ENCODE data around the gene CFAP61. TPM values are rescaled to one million over a fixed set of nuclear protein-coding genes. Genes with fewer than 3 reads are reported as not detected.
"Not testable (repeated sequence)": the region's sequence is repeated elsewhere in the genome, so short reads cannot be mapped to it uniquely, and the experiment has no call there.

Gene CFAP61
- polyA plus RNA-seq, 3 donors: 3.3 to 4.9 (median 4.3) TPM

DNA sequence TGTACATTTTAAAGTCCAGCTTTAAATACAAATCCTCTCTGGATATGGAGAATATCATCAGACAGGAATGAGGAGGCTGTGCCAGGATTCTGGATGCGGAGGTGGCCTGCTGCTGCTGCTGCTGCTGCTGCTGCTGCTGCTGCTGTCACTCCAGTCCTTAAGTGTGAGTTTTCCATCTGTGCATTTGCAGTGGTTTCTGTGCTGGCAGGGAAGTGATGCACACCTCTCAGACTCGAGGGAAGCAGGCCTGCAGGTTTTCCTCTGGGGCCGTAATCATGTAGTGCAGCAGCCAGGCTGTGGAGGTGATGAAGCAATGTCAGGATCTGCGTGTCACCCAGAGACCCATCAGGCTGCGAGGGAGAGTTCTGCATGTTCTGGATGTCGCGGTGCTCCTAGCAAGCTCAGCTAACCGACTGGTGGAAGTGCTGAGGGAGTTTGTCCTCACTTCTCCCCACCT lies 32.0 kb downstream of the CFAP61 start:
- DNase-seq (ENCODE audit: extremely low read depth in 1 of 11, low read depth in 9 of 11, low spot score in 4 of 11): no peak

DNA sequence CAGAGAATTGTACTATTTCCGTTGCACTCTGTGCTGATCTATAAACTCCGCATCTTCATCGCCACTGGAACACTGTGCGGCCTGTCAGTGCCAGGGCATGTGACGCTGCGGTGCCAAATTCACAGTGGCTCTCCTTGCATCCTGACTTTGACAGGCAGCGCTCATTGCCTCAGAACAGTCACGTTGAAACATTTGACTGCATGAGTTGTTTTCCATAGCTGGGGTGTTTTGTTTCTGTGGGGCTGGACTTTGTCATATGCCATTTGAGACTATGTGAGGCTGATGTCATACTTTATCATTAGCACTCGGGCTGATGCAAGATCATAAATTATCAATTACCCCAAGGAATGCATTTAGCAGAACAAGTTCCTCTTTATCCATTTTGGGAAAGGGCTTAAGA lies 32.7 kb downstream of the CFAP61 start:
- no peak for DNase-seq (ENCODE audit: extremely low read depth in 1 of 11, low read depth in 9 of 11, low spot score in 4 of 11)

DNA sequence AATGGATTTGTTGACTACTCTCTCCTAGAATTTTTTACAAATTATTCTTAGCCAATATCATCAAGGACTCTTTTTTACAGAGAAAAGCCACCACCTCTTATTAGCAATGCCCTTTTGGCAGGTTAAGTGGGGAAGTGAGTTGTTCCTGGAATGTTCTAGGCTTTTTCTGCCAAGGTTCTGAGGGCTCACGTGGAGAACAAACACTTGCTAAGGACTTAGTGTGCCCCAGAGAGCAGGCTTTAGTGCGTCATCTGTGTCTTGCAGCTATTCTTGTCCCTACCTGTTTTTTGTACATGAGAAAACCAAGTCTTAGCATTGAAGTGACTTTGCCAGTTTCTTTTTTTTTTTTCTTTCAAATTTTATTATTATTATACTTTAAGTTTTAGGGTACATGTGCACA lies 33.5 kb downstream of the CFAP61 start:
- DNase-seq (ENCODE audit: extremely low read depth in 1 of 11, low read depth in 9 of 11, low spot score in 4 of 11): no peak

DNA sequence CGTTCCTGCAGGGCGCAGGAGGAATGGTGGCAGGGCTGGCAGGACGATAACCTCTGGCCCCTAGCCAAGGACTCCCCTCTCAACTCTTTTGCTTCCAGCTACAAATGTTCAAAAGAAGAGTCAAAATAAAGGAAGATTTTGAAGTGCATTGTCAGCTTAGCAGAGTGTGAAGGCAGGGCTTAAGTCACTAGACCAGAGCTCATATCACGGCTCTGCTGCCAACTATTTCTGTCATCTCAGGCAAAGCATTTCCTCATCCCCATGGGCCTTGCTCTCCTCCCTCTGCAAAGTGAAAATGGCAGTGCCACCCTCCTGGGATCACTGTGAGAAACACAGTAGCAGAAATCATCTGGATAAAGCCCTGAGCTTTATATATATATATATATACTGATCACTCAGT lies 36.7 kb downstream of the CFAP61 start:
- no peak for DNase-seq (ENCODE audit: extremely low read depth in 1 of 11, low read depth in 9 of 11, low spot score in 4 of 11)

DNA sequence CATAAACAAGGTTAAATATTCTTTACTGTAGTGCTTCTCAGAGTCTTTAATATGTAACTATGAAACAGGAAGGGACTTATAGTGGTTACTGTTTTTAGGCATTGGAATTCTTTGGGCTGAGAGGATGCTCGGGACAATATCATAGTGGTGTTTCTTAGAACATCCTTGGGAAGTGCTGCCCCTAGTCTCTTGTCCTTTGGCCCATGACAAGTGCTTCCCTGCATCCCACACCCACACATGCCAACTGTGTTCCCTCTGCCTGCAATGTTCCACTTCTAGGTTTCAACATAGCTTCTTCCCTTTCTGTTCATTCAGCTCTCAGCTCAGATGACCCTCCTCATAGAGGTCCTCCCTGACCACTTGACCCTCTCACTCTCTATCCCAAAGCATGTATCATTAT lies 37.6 kb downstream of the CFAP61 start:
- no peak for DNase-seq (ENCODE audit: extremely low read depth in 1 of 11, low read depth in 9 of 11, low spot score in 4 of 11)

DNA sequence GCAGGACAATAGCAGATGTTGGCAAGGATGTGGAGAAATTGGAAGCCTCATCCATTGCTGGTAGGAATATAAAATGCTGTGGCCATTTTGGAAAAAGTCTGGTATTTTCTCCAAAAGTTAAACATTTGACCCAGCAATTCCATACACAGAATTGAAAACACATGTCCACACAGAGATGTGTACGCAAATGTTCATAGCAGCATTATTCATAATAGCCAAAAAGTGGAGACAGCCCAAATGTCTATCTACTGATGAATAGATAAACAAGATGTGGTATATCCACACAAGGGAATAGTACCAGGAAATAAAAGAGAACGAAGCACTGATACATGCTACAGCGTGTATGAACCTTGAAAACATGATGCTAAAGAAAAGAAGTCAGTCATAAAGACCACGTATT lies 40.5 kb downstream of the CFAP61 start:
- DNase-seq (ENCODE audit: extremely low read depth in 1 of 11, low read depth in 9 of 11, low spot score in 4 of 11): no peak

DNA sequence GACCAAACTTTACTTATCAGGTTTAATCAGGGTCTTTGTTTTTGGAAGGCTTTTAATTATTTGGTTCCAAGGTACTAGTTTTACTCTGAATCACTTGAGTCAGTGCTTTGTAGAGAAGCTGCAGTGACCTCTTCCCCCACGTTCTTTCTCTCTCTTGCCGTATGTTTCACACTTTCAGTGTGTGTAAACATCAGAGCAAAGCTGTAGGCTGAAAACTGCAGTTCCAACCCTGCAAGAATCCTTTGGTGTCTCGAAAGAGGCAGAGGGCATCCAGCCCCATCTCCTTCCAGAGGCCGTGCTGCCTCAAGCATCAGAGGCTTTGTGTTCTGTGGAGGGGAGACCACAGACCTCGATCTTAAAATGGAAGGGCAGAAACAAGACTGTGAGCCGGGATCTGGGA lies 42.1 kb downstream of the CFAP61 start:
- DNase-seq (ENCODE audit: extremely low read depth in 1 of 11, low read depth in 9 of 11, low spot score in 4 of 11): no peak

DNA sequence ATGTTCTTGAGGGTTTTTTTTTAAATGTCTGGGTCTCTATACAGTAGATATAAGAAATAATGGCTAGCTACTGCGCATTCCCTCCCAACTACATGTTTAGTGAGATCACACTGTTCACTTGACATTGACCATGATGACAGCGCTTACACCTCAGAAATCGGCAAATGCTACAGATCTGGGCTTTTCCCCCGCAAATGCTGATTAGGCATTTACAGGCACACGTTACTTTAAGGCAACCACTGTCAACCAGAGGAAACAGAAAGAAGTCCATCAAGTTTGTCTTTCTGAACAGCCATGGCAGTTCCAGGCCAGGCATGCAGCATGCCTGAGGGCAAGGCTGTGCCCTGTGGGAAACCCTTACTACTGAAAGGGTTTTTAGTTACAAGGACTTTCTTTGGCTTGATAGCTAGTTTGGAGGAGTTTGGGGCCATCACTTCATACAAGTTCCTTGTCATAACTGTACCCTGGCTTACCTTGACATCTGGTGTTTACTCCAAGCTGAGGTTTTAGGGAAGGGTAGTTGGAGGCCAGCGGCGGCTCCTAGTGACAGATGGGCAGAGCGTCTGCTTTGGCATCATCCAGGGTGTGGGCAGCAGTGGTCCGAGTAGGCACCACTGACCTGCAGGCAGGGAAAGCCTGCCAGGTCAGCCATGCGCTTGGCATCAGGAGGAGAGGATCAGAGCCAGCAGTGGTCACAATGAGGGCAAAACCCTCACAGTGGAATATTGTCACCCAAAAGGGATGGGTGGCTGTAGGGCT lies 43.0 kb downstream of the CFAP61 start:
- no peak for DNase-seq (ENCODE audit: extremely low read depth in 1 of 11, low read depth in 9 of 11, low spot score in 4 of 11)

DNA sequence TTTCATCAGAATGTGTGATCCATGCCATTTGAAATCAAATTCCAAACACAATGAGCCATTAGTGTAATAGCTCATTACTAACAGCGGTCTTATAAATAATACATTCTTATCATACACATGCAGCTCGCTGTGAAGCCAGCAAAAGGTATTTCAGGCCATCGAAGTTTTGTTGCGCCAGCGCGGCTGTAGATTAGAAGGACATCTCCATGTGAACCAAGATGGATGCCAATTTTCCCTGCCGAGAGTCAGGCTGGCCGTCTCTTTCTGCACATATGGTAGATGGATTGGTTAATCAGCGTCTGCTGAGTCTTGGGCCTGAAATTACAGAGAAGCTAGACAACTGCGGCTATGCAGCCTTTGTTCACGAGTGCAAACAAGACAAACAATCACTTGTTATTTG lies 44.1 kb downstream of the CFAP61 start:
- DNase-seq (ENCODE audit: extremely low read depth in 1 of 11, low read depth in 9 of 11, low spot score in 4 of 11): no peak

DNA sequence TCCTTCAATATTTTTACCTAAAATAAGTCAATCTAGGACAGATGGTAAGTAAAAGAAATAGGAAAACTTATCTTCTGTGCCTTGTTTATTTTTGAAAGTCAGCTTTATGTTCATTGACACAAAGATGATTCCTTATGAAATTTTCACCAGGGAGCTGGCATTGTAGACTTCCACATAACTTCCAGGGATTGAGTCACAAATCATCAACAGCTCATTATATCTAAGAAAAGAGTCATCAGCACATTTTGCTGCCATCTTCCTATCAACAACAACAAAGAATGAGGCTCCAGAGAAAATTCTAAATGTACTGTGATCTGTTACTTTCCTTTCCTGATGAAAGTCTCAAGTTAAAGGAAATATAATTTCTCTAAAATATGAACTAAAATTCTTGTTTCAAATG lies 48.5 kb downstream of the CFAP61 start:
- DNase-seq (ENCODE audit: extremely low read depth in 1 of 11, low read depth in 9 of 11, low spot score in 4 of 11): no peak

DNA sequence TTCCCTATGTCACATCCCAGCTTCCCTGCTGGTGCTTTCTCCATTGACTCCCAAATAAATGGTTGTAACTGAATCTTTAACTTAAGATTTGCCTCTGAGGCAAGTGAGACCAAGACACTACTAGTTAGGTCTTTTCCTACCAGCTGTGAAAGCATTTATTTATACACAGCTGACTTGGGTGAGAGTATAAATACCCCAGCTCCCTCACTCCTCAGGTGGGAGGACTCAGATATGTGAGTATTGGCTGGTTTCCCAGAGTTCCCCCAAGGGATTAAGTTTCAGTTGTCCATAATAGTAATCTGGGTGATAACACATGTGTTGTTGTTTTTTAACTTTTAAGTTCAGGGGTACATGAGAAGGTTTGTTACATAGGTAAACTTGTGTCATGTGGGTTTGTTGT lies 49.8 kb downstream of the CFAP61 start:
- no peak for DNase-seq (ENCODE audit: extremely low read depth in 1 of 11, low read depth in 9 of 11, low spot score in 4 of 11)

DNA sequence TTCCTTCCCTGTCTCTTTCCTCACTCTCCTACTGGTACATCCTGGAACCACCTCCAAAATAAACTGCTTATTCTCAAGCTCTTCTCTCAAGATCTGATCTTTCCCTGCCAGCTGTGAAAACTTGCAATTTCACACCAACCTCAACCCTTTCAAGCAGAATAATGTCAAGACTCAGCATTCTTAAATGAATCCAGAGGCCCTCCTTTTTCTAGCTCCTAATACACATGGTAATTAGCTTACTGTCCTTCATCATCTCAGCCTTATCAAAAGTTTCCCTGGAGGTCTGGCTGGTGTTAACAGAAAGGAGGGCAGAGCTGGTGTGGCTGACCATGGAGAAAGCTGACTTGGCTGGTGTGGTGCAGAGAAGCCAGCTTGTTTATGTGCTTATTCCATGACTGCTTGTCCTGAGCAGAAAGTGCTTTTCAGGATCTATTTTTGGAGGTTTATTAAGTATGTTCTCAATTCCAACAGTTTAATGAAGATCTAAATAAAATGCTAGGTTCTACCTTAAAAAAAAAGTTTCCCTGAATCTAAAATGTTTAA lies 50.5 kb downstream of the CFAP61 start:
- no peak for DNase-seq (ENCODE audit: extremely low read depth in 1 of 11, low read depth in 9 of 11, low spot score in 4 of 11)

DNA sequence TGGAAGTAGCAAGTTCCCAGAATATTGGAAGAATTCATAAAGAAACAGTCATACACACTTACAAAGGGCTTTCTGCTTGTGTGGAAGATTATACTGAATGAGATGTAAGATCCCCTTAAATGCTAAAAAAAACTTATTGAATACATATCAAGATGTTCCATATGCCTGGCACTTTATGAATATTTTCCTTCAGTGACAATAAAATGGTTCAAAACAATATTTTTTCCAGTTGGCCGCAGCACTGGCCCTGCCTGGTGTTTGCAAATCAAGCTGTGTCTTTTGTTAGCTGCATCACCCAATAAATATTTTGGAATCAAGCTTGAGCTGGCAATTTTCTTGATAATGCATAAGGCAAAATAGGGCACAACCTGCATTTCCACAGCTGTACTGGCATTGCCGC lies 51.2 kb downstream of the CFAP61 start:
- no peak for DNase-seq (ENCODE audit: extremely low read depth in 1 of 11, low read depth in 9 of 11, low spot score in 4 of 11)

DNA sequence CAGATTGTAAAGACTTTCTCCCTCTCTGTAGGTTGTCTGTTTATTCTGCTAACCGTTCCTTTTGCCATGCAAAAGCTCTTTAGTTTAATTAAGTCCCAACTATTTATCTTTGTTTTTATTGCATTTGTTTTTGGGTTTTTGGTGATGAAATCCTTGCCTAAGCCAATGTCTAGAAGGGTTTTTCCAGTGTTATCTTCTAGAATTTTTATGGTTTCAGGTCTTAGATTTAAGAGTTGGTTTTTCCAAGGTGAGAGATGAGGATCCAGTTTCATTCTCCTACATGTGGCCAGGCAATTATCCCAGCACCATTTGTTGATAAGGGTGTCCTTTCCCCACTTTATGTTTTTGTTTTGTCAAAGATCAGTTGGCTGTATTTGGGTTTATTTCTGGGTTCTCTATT lies 70.9 kb downstream of the CFAP61 start:
- DNase-seq (ENCODE audit: extremely low read depth in 1 of 11, low read depth in 9 of 11, low spot score in 4 of 11): not testable (repeated sequence)

DNA sequence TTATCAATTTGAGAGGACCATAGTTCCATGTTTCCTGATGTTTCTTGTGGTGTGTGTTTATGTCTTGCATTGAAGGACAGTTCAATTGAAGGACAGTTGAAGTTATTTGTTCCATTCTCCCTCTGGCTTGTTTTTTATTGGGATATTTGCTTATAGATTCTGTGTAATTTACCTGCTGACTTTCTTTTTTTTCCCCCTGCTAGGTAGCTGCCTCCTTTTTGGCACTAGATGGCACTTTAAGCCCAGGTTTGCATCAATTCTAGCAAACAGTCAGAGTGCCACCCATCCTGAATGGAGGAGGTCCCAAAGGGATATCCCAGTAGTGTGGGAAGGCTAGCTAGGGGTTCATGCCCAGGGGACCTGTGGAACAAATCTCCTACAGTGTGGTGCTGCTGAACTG lies 78.1 kb downstream of the CFAP61 start:
- no peak for DNase-seq (ENCODE audit: extremely low read depth in 1 of 11, low read depth in 9 of 11, low spot score in 4 of 11)

DNA sequence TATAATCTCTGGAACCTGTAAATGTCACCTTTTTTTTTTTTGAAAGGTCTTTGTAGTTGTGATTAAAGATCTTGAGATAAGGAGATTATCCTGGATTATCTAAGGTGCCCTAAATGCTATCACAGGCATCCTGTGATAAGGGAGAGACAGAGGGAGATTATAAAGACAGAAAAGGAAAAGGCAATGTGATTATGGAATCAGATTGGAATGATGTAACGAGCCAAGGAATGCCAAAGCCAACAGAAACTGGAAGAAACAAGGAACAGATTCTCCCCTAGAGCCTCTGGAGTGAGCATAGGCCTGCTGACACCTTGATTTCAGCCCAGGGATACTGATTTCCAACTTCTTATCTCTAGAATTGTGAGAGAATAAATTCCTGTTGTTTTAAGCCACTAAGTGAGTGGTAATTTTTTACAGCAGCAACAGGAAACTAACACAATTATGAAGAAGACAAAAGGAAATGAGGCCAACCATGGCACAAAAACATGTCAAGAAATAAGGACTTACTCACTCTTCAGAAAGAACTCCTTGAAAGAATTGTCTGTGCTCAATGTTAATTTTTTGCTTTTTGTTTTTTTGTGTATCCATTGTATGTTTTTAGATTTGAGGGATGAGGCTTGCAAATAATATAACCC lies 82.7 kb downstream of the CFAP61 start:
- DNase-seq (ENCODE audit: extremely low read depth in 1 of 11, low read depth in 9 of 11, low spot score in 4 of 11): no peak

DNA sequence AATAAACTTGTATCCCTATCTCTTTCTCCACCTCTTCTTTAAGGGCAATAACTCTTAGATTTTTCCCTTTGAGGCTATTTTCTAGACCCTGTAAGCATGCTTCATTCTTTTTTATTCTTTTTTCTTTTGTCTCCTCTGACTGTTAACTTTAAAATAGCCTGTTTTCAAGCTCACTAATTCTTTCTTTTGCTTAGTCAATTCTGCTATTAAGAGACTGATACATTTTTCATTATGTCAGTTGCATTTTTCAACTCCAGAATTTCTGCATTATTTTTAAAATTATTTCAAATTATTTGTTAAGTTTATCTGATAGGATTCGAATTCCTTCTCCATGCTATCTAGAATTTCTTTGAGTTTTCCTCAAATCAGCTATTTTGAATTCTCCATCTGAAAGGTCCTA lies 84.0 kb downstream of the CFAP61 start:
- no peak for DNase-seq (ENCODE audit: extremely low read depth in 1 of 11, low read depth in 9 of 11, low spot score in 4 of 11)

DNA sequence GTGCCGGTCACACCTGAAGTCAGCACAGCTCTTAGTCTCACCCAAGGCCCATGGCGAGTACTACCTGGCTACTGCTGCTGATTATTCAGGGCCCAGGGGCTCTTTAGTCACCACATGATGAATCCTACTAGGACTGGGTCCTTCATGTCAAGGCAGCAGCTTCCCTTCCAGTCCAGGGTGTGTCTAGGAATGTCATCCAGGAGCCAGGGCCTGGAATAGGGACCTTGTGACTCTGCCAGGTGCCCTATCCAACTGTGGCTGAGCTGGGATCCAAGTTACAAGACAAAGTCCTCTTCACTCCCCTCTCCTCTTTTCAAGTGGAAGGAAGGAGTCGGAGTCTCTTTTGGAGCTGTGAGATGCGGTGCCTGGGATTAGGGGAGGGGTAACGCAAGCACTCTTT lies 85.5 kb downstream of the CFAP61 start:
- no peak for DNase-seq (ENCODE audit: extremely low read depth in 1 of 11, low read depth in 9 of 11, low spot score in 4 of 11)

DNA sequence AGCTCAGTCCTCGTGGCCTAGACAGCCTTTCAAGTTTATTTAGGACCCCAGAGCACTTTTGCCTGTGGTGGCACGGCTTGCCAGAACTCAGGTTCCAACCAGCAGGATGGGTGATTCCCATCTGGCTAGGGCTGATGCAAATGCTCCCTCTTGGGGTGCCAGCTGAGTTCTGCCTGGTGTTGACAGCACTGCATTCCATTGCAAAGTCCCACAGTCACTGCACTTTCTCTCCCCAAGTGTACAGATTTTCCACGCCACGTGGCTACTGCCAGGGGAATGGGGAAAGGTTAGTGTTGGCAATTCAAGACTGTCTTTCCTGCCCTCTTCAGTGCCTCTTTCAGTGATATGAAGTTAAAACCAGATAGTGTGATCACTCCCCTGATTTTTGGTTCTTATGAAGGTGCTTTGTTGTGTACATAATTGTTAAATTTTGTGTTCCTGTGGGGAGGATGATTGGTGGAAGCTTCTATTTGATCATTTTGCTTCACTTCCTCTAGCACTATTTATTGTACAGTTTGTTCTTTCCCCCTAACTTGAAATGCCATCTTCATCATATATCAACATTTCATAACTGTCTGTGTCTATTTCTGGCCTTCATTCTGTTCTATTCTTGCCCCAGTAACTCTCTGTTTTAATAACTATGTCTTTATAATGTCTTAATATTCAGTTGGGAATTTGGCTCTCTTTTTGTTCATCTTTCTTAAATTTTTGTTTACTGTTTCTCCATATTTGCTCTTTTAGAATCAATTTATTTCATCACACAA lies 86.2 kb downstream of the CFAP61 start:
- no peak for DNase-seq (ENCODE audit: extremely low read depth in 1 of 11, low read depth in 9 of 11, low spot score in 4 of 11)

DNA sequence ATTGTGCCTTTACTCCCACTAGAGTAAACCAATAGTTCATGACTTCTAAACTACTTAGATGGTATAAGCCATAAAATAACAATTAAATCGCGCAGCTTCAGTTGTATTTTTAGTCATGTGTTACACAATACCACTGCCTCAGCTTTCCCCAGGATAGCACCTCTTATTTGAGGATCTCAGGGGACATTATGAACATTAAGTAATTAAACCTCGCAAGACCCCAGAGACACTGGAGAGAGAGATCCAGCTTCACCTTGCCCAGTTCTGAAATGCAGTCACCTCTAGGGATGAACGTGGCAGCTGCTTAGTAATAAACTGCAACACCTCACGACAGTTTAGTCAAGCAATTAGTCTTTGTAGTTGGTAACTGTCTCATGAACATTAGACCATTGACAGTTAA lies 87.1 kb downstream of the CFAP61 start:
- no peak for DNase-seq (ENCODE audit: extremely low read depth in 1 of 11, low read depth in 9 of 11, low spot score in 4 of 11)
